GM23248 (cell line): ENCODE measurements around the gene LIMS2. TPM values are rescaled to one million over a fixed set of nuclear protein-coding genes. Genes with fewer than 3 reads are reported as not detected.

Experiments used
- DNase-seq: peaks from one replicate; pipeline ENCODE4 v3.0.0-alpha.2; 2015
- H2AFZ ChIP-seq: fragments of 200-600 bp; sonication (generic); 2 replicates; pipeline ENCODE4 v1.6.1; 2016; ENCODE audit warnings: antibody characterized with exemption
- H3F3A ChIP-seq: fragments of 200-600 bp; sonication (generic); 2 replicates; pipeline ENCODE4 v1.6.1; 2016; ENCODE audit warnings: mild to moderate bottlenecking, antibody characterized with exemption, mixed run types; ENCODE audit not compliant: insufficient read depth
- H3K27ac ChIP-seq: fragments of 200-600 bp; sonication (generic); 2 replicates; pipeline ENCODE4 v1.5.1; 2016; ENCODE audit warnings: mild to moderate bottlenecking
- H3K27me3 ChIP-seq: fragments of 200-600 bp; sonication (generic); replicated peaks from 2 replicates; pipeline ENCODE4 v1.6.1; 2016; ENCODE audit warnings: mild to moderate bottlenecking; ENCODE audit not compliant: insufficient read depth
- H3K36me3 ChIP-seq: fragments of 200-600 bp; sonication (generic); 2 replicates; pipeline ENCODE4 v1.6.1; 2016; ENCODE audit warnings: low read depth, mild to moderate bottlenecking
- H3K4me1 ChIP-seq: fragments of 200-600 bp; sonication (generic); 2 replicates; pipeline ENCODE4 v1.6.1; 2016; ENCODE audit warnings: mild to moderate bottlenecking; ENCODE audit not compliant: insufficient read depth
- H3K4me2 ChIP-seq: fragments of 200-600 bp; sonication (generic); one replicate; pipeline ENCODE4 v1.6.1; 2016; ENCODE audit warnings: mild to moderate bottlenecking; ENCODE audit not compliant: unreplicated experiment
- H3K4me3 ChIP-seq: fragments of 200-600 bp; sonication (generic); 2 replicates; pipeline ENCODE4 v1.5.1; 2016; ENCODE audit warnings: mild to moderate bottlenecking
- H3K79me2 ChIP-seq: fragments of 200-600 bp; sonication (generic); 2 replicates; pipeline ENCODE4 v1.6.1; 2016; ENCODE audit warnings: mild to moderate bottlenecking; ENCODE audit not compliant: insufficient read depth
- H3K9ac ChIP-seq: fragments of 200-600 bp; sonication (generic); 2 replicates; pipeline ENCODE4 v1.6.1; 2016; ENCODE audit warnings: mild to moderate bottlenecking
- H3K9me2 ChIP-seq: fragments of 200-600 bp; sonication (generic); 2 replicates; pipeline ENCODE4 v1.6.1; 2016; ENCODE audit warnings: mixed run types, mild to moderate bottlenecking, moderate library complexity; ENCODE audit not compliant: insufficient read depth
- H3K9me3 ChIP-seq: fragments of 200-600 bp; sonication (generic); one replicate; pipeline ENCODE4 v1.6.1; 2017; ENCODE audit warnings: low read depth
- H4K20me1 ChIP-seq: fragments of 200-600 bp; sonication (generic); 2 replicates; pipeline ENCODE4 v1.6.0; 2016; ENCODE audit not compliant: insufficient read depth
- EZH2 ChIP-seq: fragments of 200-600 bp; sonication (generic); IDR thresholded peaks from 2 replicates; pipeline ENCODE4 v1.6.1; 2018; ENCODE audit warnings: antibody characterized with exemption, mild to moderate bottlenecking; ENCODE audit not compliant: insufficient read depth, poor library complexity, severe bottlenecking
- EZH2phosphoT487 ChIP-seq: fragments of 200-600 bp; sonication (generic); IDR thresholded peaks from 2 replicates; pipeline ENCODE4 v1.6.1; 2018; ENCODE audit warnings: antibody characterized with exemption, moderate library complexity, mild to moderate bottlenecking, low read depth; ENCODE audit not compliant: insufficient read depth
- WGBS, 2 experiments: methylation state at CpG; one replicate each; pipeline ENCODE4 v1.1.6; 2015 to 2017; ENCODE audit warnings: low lambda C conversion rate in 2 of 2, low coverage in 1 of 2; ENCODE audit errors: missing lambda C conversion rate in 2 of 2; 5-methylcytosine and 5-hydroxymethylcytosine counted together
- in situ Hi-C: fragments of 300-500 bp; cut with MboI; formaldehyde crosslinking; loops from 2 replicates; pipeline ENCODE4 v1.15.0; 2020
- polyA plus RNA-seq: library from polyadenylated mRNA; unstranded; fragments of >200 nt; fragmentation: Nextera tagmentation; extraction: Ambion mirVana; gene quantifications from 2 replicates; pipeline ENCODE4 v1.2.1, GENCODE V29; 2016
- total RNA-seq: library from RNA; depleted of rRNA; stranded (reverse); fragments of >200 nt; shearing (Covaris generic); gene quantifications from 2 replicates; pipeline ENCODE4 v1.2.3, GENCODE V29; 2014

LIMS2 gene
- total and polyA plus RNA-seq, 2 experiments from 2014 or later = 7.2 to 30.4 TPM

DNA sequence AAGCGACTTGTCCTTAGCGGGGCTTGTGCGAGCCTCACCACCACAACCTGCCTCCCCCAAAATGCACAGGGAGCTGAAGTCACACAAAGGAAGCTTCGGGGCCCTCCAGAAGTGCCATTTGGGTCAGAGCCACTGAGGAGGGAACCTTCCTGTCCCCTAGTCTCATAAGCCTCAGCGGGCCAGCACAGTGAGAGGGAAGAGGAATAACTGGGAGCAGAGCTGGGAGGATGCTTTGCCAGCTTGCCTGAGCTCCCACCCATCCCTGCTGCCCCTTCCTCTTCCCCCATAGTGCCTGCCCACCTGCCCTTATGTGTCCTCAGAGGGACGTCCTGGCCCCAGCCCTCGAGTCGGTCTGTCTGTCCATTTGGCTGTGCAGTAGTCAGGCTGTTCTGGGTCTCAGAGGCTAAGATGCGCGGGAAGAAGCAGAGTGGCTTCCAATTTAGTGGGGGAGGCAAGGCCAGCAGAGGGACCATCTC is 81.2 kb downstream of the LIMS2 start:
- H3K9me3 ChIP-seq = no peaks in the 10 kb centered on the region
- no peaks in the 10 kb centered on the region for H4K20me1 ChIP-seq
- TF ChIP-seq EZH2 = no peak
- no peak for TF ChIP-seq EZH2phosphoT487
- no peaks in the 10 kb centered on the region for H3K36me3 ChIP-seq
- peaks cover 15% of the 10 kb centered on the region; the same call in 1 of the 2 replicates for H3F3A ChIP-seq
- WGBS, 2 experiments = 89 to 90% methylated on average over 10 of the region's 10 CpGs
- in situ Hi-C loops = no loop called here
- no peak overlapping the region for H3K4me2 ChIP-seq
- no peak overlapping the region for H3K27ac ChIP-seq
- no peak overlapping the region for H3K4me3 ChIP-seq
- H3K79me2 ChIP-seq = no peaks in the 10 kb centered on the region
- no peak overlapping the region for H2AFZ ChIP-seq
- H3K9me2 ChIP-seq = no peaks in the 10 kb centered on the region
- no peak overlapping the region for H3K9ac ChIP-seq
- peaks cover 10% of the 10 kb centered on the region for H3K4me1 ChIP-seq
- no peak for DNase-seq
- no peaks in the 10 kb centered on the region for H3K27me3 ChIP-seq

- Histone ChIP-seq H3K9ac (no peak overlapping the region), H4K20me1 (no peaks in the 10 kb centered on the region), H3K27ac (no peak overlapping the region), H3K4me2 (no peak overlapping the region), H3K79me2 (no peaks in the 10 kb centered on the region), H3K9me3 (no peaks in the 10 kb centered on the region), H3K9me2 (no peaks in the 10 kb centered on the region), H3K4me3 (no peak overlapping the region), H2AFZ (no peak overlapping the region), H3K36me3 (no peaks in the 10 kb centered on the region), H3K4me1 (peaks cover 3% of the 10 kb centered on the region; the same call in 1 of the 2 replicates), H3K27me3 (no peaks in the 10 kb centered on the region), H3F3A (peaks cover 8% of the 10 kb centered on the region; the same call in 1 of the 2 replicates)
- in situ Hi-C loops = no loop called here
- TF ChIP-seq EZH2 (no peak), EZH2phosphoT487 (no peak)
- WGBS, 2 experiments = 84 to 88% methylated on average over 17 to 26 of the region's 27 CpGs
- no peak for DNase-seq
These were observed 81.9 kb downstream of the LIMS2 start for GRCh38 chr2:127593228-127594115.

DNA sequence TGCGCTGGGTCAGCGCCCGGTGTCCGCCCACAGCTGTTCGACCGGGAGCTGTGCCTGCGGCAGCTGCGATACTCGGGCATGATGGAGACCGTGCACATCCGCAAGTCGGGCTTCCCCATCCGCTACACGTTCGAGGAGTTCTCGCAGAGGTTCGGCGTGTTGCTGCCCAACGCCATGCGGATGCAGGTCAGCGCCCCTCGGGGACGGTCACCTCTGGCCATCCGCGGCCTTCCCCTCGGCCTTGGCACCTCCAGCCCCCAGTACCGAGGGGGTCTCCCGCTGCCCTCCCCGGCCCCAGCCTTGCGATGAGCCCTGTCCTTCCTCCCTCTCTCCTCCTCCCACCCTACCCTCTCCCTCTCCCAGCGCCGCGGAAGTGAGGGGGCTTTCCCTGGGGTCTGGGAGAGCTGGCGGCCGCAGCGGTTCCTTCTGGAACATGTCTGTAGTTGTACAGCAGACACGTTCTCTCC is 82.5 kb downstream of the LIMS2 start:
- Histone ChIP-seq H3K9me3 (no peaks in the 10 kb centered on the region), H3K4me1 (0 out of 2 replicates have a peak, but pooled peaks cover 2% of the 10 kb centered on the region), H3K79me2 (no peaks in the 10 kb centered on the region), H3K9ac (no peak overlapping the region), H4K20me1 (no peaks in the 10 kb centered on the region), H3K36me3 (no peaks in the 10 kb centered on the region), H3K9me2 (no peaks in the 10 kb centered on the region), H3K4me2 (no peak overlapping the region), H3K4me3 (no peak overlapping the region), H3K27ac (no peak overlapping the region), H2AFZ (no peak overlapping the region), H3F3A (peaks cover 1% of the 10 kb centered on the region; the same call in 1 of the 2 replicates), H3K27me3 (no peaks in the 10 kb centered on the region)
- TF ChIP-seq EZH2phosphoT487 = no peak
- no peak for TF ChIP-seq EZH2
- DNase-seq = no peak
- 93 to 94% methylated on average over 4 to 37 of the region's 37 CpGs for WGBS, 2 experiments
- in situ Hi-C loops = no loop called here

DNA sequence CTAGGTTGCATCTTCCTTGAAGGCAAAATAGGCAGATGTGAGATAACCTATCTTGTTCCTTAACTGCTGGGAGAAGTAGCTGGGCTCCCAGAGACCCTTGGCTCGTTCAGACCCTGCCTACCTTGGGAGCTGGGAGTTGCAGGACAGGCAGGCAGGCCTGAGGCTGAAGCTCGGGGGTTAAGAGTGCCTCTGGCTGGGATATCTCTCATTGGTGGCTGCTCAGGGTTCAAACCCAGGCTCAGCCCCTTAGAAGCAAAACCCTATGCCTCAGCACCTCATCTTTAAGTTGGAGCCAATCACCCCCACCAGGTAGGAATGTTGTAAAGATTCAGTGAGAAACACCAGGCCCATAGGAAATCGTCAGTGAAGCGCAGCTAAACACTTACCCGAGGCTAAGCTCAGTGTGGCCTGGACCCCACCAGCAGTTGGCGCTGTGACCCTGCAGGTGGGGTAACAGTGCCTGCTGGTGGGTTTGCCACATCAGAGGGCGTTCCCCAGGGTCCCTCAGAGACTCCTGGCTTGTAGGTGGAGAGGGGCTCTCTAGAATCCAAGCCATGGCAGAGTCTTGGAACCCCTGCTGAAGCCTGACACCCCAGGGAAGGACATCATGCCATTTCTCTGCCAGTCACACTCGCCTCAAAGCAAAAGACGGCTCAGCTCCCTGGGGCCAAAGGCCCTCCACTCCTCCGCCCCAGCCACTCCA is 84.0 kb downstream of the LIMS2 start:
- Histone ChIP-seq H3K27ac (no peak overlapping the region), H3K9me2 (no peaks in the 10 kb centered on the region), H3K4me3 (no peak overlapping the region), H2AFZ (no peak overlapping the region), H3F3A (no peaks in the 10 kb centered on the region), H3K79me2 (no peaks in the 10 kb centered on the region), H3K9ac (no peak overlapping the region), H3K9me3 (no peaks in the 10 kb centered on the region), H3K27me3 (no peaks in the 10 kb centered on the region), H3K36me3 (no peaks in the 10 kb centered on the region), H3K4me2 (no peak overlapping the region), H4K20me1 (no peaks in the 10 kb centered on the region), H3K4me1 (no peaks in the 10 kb centered on the region)
- in situ Hi-C loops = no loop called here
- TF ChIP-seq EZH2phosphoT487 (no peak), EZH2 (no peak)
- WGBS, 2 experiments = 67 to 68% methylated on average over 10 of the region's 10 CpGs
- peak; percentile 61 for DNase-seq
